Omental fat pad (tissue), 4 donors: ENCODE results near the gene PCDHB5. TPM values are rescaled to one million over a fixed set of nuclear protein-coding genes. Genes with fewer than 3 reads are reported as not detected.
"Not testable (repeated sequence)": the region's sequence is repeated elsewhere in the genome, so short reads cannot be mapped to it uniquely, and the experiment has no call there.

Experiments
- ATAC-seq: fragments of 150-250 bp; one replicate; pipeline ENCODE4 v1.9.1; 2016; ENCODE audit warnings: mild to moderate bottlenecking, moderate library complexity; ENCODE audit not compliant: low FRiP score
- DNase-seq: peaks from one replicate; pipeline ENCODE4 v3.0.0-alpha.2; 2019; ENCODE audit warnings: low spot score
- CTCF ChIP-seq, 3 donors: fragments of 450-650 bp; IDR thresholded peaks; one replicate each; pipeline ENCODE4 v1.5.1; 2016 to 2017; ENCODE audit warnings: antibody characterized with exemption in 3 of 3, mild to moderate bottlenecking in 3 of 3, moderate library complexity in 2 of 3
- total RNA-seq, 4 donors: library from RNA; depleted of rRNA; stranded (reverse); fragments of >200 nt; gene quantifications; one replicate each; pipeline ENCODE4 v1.1.0, GENCODE V29; 2016

The PCDHB5 gene
- total RNA-seq, 4 donors from 2014 or later, result 1.1 to 6.5 (median 2.7) TPM

GRCh38 chr5:141105350-141105749, 29.7 kb upstream of the PCDHB5 start:
- no peak for TF ChIP-seq CTCF (IDR thresholded peaks at IDR 0.05)
- no peak for ATAC-seq
- DNase-seq, result no peak

GRCh38 chr5:141119250-141119649, 15.8 kb upstream of the PCDHB5 start:
- ATAC-seq (no peak), DNase-seq (no peak)
- TF ChIP-seq CTCF (IDR thresholded peaks at IDR 0.05), result no peak

- DNase-seq, result no peak
- ATAC-seq, result no peak
- TF ChIP-seq CTCF (IDR thresholded peaks at IDR 0.05), result no peak
Measured at GRCh38 chr5:141121563-141121962, 13.4 kb upstream of the PCDHB5 start, which contains the start of gene PCDHB4. Gene PCDHB4 (plus strand): TSS chr5:141121818. CDS start chr5:141121999, 181 bp downstream.

- TF ChIP-seq CTCF (IDR thresholded peaks at IDR 0.05), result no peak
- ATAC-seq (no peak), DNase-seq (no peak)
Measured at GRCh38 chr5:141121985-141122384, 13.0 kb upstream of the PCDHB5 start.

GRCh38 chr5:141123396-141124135, 11.4 kb upstream of the PCDHB5 start:
- DNase-seq, ATAC-seq: not testable (repeated sequence)

GRCh38 chr5:141127305-141127704, 7.7 kb upstream of the PCDHB5 start:
- TF ChIP-seq CTCF (IDR thresholded peaks at IDR 0.05), result no peak
- no peak for ATAC-seq
- no peak for DNase-seq

GRCh38 chr5:141135718-141136266, 786 bp downstream of the PCDHB5 start:
- no peak for DNase-seq
- ATAC-seq, result no peak
- TF ChIP-seq CTCF (IDR thresholded peaks at IDR 0.05), result no peak

GRCh38 chr5:141137346-141137745, 2.3 kb downstream of the PCDHB5 start:
- DNase-seq, ATAC-seq: not testable (repeated sequence)
